ENCODE results near the gene PTMS. TPM values are rescaled to one million over a fixed set of nuclear protein-coding genes. Genes with fewer than 3 reads are reported as not detected.

PTMS gene
- total RNA-seq, 2 donors from 2014 or later, result 285 to 339 TPM

- H3K9me3 ChIP-seq, result no peaks in the 10 kb centered on the region
- no peak for TF ChIP-seq CTCF (IDR thresholded peaks at IDR 0.05)
- no peak for TF ChIP-seq POLR2AphosphoS5 (IDR thresholded peaks at IDR 0.05)
- TF ChIP-seq POLR2A (IDR thresholded peaks at IDR 0.05), result no peak
- 8% methylated on average over 10 of the region's 10 CpGs for WGBS
- no peaks in the 10 kb centered on the region for H3K27me3 ChIP-seq (replicated peaks; ENCODE audit: insufficient read depth)
- intact Hi-C loops (cut with DNase I), result loop anchor here (1.0 kb wide), 1 partner anchor 35 kb away; the partner anchor contains the start of gene ZNF384
- peaks cover 5 to 6% of the 10 kb centered on the region in 2 donors for H3K36me3 ChIP-seq
- peak overlapping the region; percentile 49 to 59 for H3K4me3 ChIP-seq
- H3K4me1 ChIP-seq (replicated peaks), result no peaks in the 10 kb centered on the region
- peak overlapping the region; percentile 73 to 76 for H3K27ac ChIP-seq
- peak; percentile 7 for DNase-seq (ENCODE audit: low spot score)
Observed at GRCh38 chr12:6724409-6724797, 41.8 kb upstream of the PTMS start.

- TF ChIP-seq POLR2AphosphoS5 (IDR thresholded peaks at IDR 0.05), result no peak
- TF ChIP-seq CTCF (IDR thresholded peaks at IDR 0.05), result no peak
- no peak for TF ChIP-seq POLR2A (IDR thresholded peaks at IDR 0.05)
- 92% methylated on average over 7 of the region's 7 CpGs for WGBS
- no peaks in the 10 kb centered on the region for H3K27me3 ChIP-seq (replicated peaks; ENCODE audit: insufficient read depth)
- H3K4me3 ChIP-seq, result no peak overlapping the region
- no peaks in the 10 kb centered on the region for H3K4me1 ChIP-seq (replicated peaks)
- intact Hi-C loops (cut with DNase I), result no loop called here
- no peak for DNase-seq (ENCODE audit: low spot score)
- peaks cover 5 to 9% of the 10 kb centered on the region in 2 donors for H3K36me3 ChIP-seq
- H3K9me3 ChIP-seq, result no peaks in the 10 kb centered on the region
- no peak overlapping the region for H3K27ac ChIP-seq
Observed at GRCh38 chr12:6725350-6725749, 40.8 kb upstream of the PTMS start.

- Histone ChIP-seq H3K4me3 (no peak overlapping the region), H3K27me3 (replicated peaks; ENCODE audit: insufficient read depth) (no peaks in the 10 kb centered on the region), H3K27ac (no peak overlapping the region), H3K36me3 (peaks cover 13 to 14% of the 10 kb centered on the region in 2 donors), H3K9me3 (no peaks in the 10 kb centered on the region), H3K4me1 (replicated peaks) (no peaks in the 10 kb centered on the region)
- intact Hi-C loops (cut with DNase I), result no loop called here
- no peak for TF ChIP-seq POLR2AphosphoS5 (IDR thresholded peaks at IDR 0.05)
- TF ChIP-seq CTCF (IDR thresholded peaks at IDR 0.05), result no peak
- no peak for TF ChIP-seq POLR2A (IDR thresholded peaks at IDR 0.05)
- no peak for DNase-seq (ENCODE audit: low spot score)
- 96% methylated on average over 18 of the region's 18 CpGs for WGBS
Observed at GRCh38 chr12:6729186-6729585, 37.0 kb upstream of the PTMS start.

- no peaks in the 10 kb centered on the region for H3K27me3 ChIP-seq (replicated peaks; ENCODE audit: insufficient read depth)
- H3K27ac ChIP-seq, result no peak overlapping the region
- H3K9me3 ChIP-seq, result no peaks in the 10 kb centered on the region
- WGBS, result 87% methylated on average over 8 of the region's 8 CpGs
- intact Hi-C loops (cut with DNase I), result no loop called here
- TF ChIP-seq POLR2AphosphoS5 (IDR thresholded peaks at IDR 0.05) (no peak), POLR2A (IDR thresholded peaks at IDR 0.05) (no peak)
- no peaks in the 10 kb centered on the region for H3K4me1 ChIP-seq (replicated peaks)
- no peak for DNase-seq (ENCODE audit: low spot score)
- peaks cover 13 to 14% of the 10 kb centered on the region in 2 donors for H3K36me3 ChIP-seq
- H3K4me3 ChIP-seq, result no peak overlapping the region
Observed at GRCh38 chr12:6730169-6730568, 36.0 kb upstream of the PTMS start.

GRCh38 chr12:6734506-6735387 is 31.4 kb upstream of the PTMS start:
- Histone ChIP-seq H3K36me3 (peaks cover 5 to 8% of the 10 kb centered on the region in 2 donors), H3K4me1 (replicated peaks) (no peaks in the 10 kb centered on the region), H3K4me3 (no peak overlapping the region), H3K27me3 (replicated peaks; ENCODE audit: insufficient read depth) (no peaks in the 10 kb centered on the region), H3K9me3 (no peaks in the 10 kb centered on the region), H3K27ac (peak overlapping the region; percentile 20 to 57)
- 75% methylated on average over 10 of the region's 10 CpGs for WGBS
- TF ChIP-seq POLR2A (IDR thresholded peaks at IDR 0.05) (no peak), CTCF (IDR thresholded peaks at IDR 0.05) (no peak), POLR2AphosphoS5 (IDR thresholded peaks at IDR 0.05) (no peak)
- intact Hi-C loops (cut with DNase I), result loop anchor here (5.0 kb wide), 1 partner anchor 43 kb away; no protein-coding TSS in a partner anchor
- no peak for DNase-seq (ENCODE audit: low spot score)

Measured in prostate gland (tissue), 2 donors.